Femur (tissue), 1 donor: ENCODE measurements around the gene TUBE1.
"Not testable (repeated sequence)": the region's sequence is repeated elsewhere in the genome, so short reads cannot be mapped to it uniquely, and the experiment has no call there.

Experiments used
- DNase-seq: peaks from one replicate; pipeline ENCODE4 v3.0.0-alpha.2; 2017

TUBE1 gene

GRCh38 chr6:112087136-112087911 lies at the start of gene TUBE1, which contains the start of gene FAM229B:
Gene TUBE1 (minus strand): TSS chr6:112087482. CDS start chr6:112087434, 48 bp downstream.
Gene FAM229B (plus strand): TSS chr6:112087591. CDS start chr6:112099284, 11,693 bp downstream.
- peak; percentile 96 for DNase-seq

- DNase-seq: no peak
Measured at GRCh38 chr6:112130878-112131277, 43.6 kb upstream of the TUBE1 start.

GRCh38 chr6:112128208-112128607 lies 40.9 kb upstream of the TUBE1 start:
- no peak for DNase-seq

GRCh38 chr6:112123982-112124381 lies 36.7 kb upstream of the TUBE1 start:
- no peak for DNase-seq

- no peak for DNase-seq
Measured at GRCh38 chr6:112122756-112123155, 35.5 kb upstream of the TUBE1 start.

- DNase-seq: no peak
Measured at GRCh38 chr6:112118034-112118433, 30.8 kb upstream of the TUBE1 start.

GRCh38 chr6:112117554-112117953 lies 30.3 kb upstream of the TUBE1 start:
- no peak for DNase-seq

GRCh38 chr6:112116221-112116620 lies 28.9 kb upstream of the TUBE1 start:
- DNase-seq: no peak

GRCh38 chr6:112114577-112115223 lies 27.4 kb upstream of the TUBE1 start:
- DNase-seq: no peak

- DNase-seq: no peak
Measured at GRCh38 chr6:112113918-112114317, 26.6 kb upstream of the TUBE1 start.

- DNase-seq: peak; percentile 26
Measured at GRCh38 chr6:112113431-112113830, 26.1 kb upstream of the TUBE1 start.

GRCh38 chr6:112109262-112109661 lies 22.0 kb upstream of the TUBE1 start:
- no peak for DNase-seq

GRCh38 chr6:112106562-112106961 lies 19.3 kb upstream of the TUBE1 start:
- no peak for DNase-seq

- DNase-seq: not testable (repeated sequence)
Measured at GRCh38 chr6:112106026-112106425, 18.7 kb upstream of the TUBE1 start.

- DNase-seq: no peak
Measured at GRCh38 chr6:112100561-112100960, 13.3 kb upstream of the TUBE1 start.

GRCh38 chr6:112096901-112097300 lies 9.6 kb upstream of the TUBE1 start:
- no peak for DNase-seq

- DNase-seq: no peak
Measured at GRCh38 chr6:112087916-112088315, 634 bp upstream of the TUBE1 start.

- DNase-seq: no peak
Measured at GRCh38 chr6:112086744-112087135, 542 bp downstream of the TUBE1 start.

- DNase-seq: no peak
Measured at GRCh38 chr6:112085286-112086065, 1.8 kb downstream of the TUBE1 start.

GRCh38 chr6:112081569-112081968 lies 5.7 kb downstream of the TUBE1 start:
- DNase-seq: no peak

- no peak for DNase-seq
Measured at GRCh38 chr6:112066606-112067005, 20.7 kb downstream of the TUBE1 start.

GRCh38 chr6:112065426-112065986 lies 21.8 kb downstream of the TUBE1 start:
- no peak for DNase-seq

GRCh38 chr6:112062966-112063365 lies 24.3 kb downstream of the TUBE1 start:
- DNase-seq: no peak
